ENCODE results near the gene PTK7.

PTK7 gene

GRCh38 chr6:43196337-43196736, 120.2 kb downstream of the PTK7 start:
- H3K27ac Mint-ChIP-seq, result no peak overlapping the region
- no peaks in the 10 kb centered on the region for H3K9me3 Mint-ChIP-seq
- no peaks in the 10 kb centered on the region for H3K4me1 Mint-ChIP-seq
- no peaks in the 10 kb centered on the region for H3K27me3 Mint-ChIP-seq (ENCODE audit: low read depth)
- no peak overlapping the region for H3K4me3 Mint-ChIP-seq
- TF ChIP-seq CTCF (IDR thresholded peaks at IDR 0.05; ENCODE audit: unreplicated experiment in 3 of 3), result no peak
- peaks cover 54% of the 10 kb centered on the region for H3K36me3 Mint-ChIP-seq (ENCODE audit: low read depth)

GRCh38 chr6:43199912-43200311, 123.8 kb downstream of the PTK7 start:
- Mint-ChIP-seq H3K4me3 (no peak overlapping the region), H3K9me3 (no peaks in the 10 kb centered on the region), H3K27me3 (ENCODE audit: low read depth) (no peaks in the 10 kb centered on the region), H3K4me1 (no peaks in the 10 kb centered on the region), H3K27ac (no peak overlapping the region), H3K36me3 (ENCODE audit: low read depth) (peaks cover 42% of the 10 kb centered on the region)
- TF ChIP-seq CTCF (IDR thresholded peaks at IDR 0.05; ENCODE audit: unreplicated experiment in 3 of 3), result no peak

GRCh38 chr6:43200541-43200940, 124.4 kb downstream of the PTK7 start:
- H3K4me1 Mint-ChIP-seq, result no peaks in the 10 kb centered on the region
- no peak overlapping the region for H3K27ac Mint-ChIP-seq
- H3K36me3 Mint-ChIP-seq (ENCODE audit: low read depth), result peaks cover 42% of the 10 kb centered on the region
- no peaks in the 10 kb centered on the region for H3K9me3 Mint-ChIP-seq
- no peak overlapping the region for H3K4me3 Mint-ChIP-seq
- no peak for TF ChIP-seq CTCF (IDR thresholded peaks at IDR 0.05; ENCODE audit: unreplicated experiment in 3 of 3)
- no peaks in the 10 kb centered on the region for H3K27me3 Mint-ChIP-seq (ENCODE audit: low read depth)

GRCh38 chr6:43202451-43202850, 126.3 kb downstream of the PTK7 start:
- no peaks in the 10 kb centered on the region for H3K4me1 Mint-ChIP-seq
- peaks cover 46% of the 10 kb centered on the region for H3K36me3 Mint-ChIP-seq (ENCODE audit: low read depth)
- H3K4me3 Mint-ChIP-seq, result no peak overlapping the region
- H3K9me3 Mint-ChIP-seq, result no peaks in the 10 kb centered on the region
- H3K27me3 Mint-ChIP-seq (ENCODE audit: low read depth), result no peaks in the 10 kb centered on the region
- peak overlapping the region in 1 of 3 experiments; percentile 52 for H3K27ac Mint-ChIP-seq
- no peak for TF ChIP-seq CTCF (IDR thresholded peaks at IDR 0.05; ENCODE audit: unreplicated experiment in 3 of 3)

GRCh38 chr6:43203029-43203717, 127.1 kb downstream of the PTK7 start:
- H3K36me3 Mint-ChIP-seq (ENCODE audit: low read depth), result peaks cover 42% of the 10 kb centered on the region
- H3K4me3 Mint-ChIP-seq, result no peak overlapping the region
- no peak for TF ChIP-seq CTCF (IDR thresholded peaks at IDR 0.05; ENCODE audit: unreplicated experiment in 3 of 3)
- H3K27me3 Mint-ChIP-seq (ENCODE audit: low read depth), result no peaks in the 10 kb centered on the region
- no peak overlapping the region for H3K27ac Mint-ChIP-seq
- H3K4me1 Mint-ChIP-seq, result no peaks in the 10 kb centered on the region
- H3K9me3 Mint-ChIP-seq, result no peaks in the 10 kb centered on the region

GRCh38 chr6:43203718-43204095, 127.6 kb downstream of the PTK7 start:
- Mint-ChIP-seq H3K27me3 (ENCODE audit: low read depth) (no peaks in the 10 kb centered on the region), H3K36me3 (ENCODE audit: low read depth) (peaks cover 42% of the 10 kb centered on the region), H3K27ac (no peak overlapping the region), H3K4me3 (no peak overlapping the region), H3K9me3 (no peaks in the 10 kb centered on the region), H3K4me1 (no peaks in the 10 kb centered on the region)
- TF ChIP-seq CTCF (IDR thresholded peaks at IDR 0.05; ENCODE audit: unreplicated experiment in 3 of 3), result no peak
